ENCODE results near the gene FNDC3B.

Gene FNDC3B

DNA sequence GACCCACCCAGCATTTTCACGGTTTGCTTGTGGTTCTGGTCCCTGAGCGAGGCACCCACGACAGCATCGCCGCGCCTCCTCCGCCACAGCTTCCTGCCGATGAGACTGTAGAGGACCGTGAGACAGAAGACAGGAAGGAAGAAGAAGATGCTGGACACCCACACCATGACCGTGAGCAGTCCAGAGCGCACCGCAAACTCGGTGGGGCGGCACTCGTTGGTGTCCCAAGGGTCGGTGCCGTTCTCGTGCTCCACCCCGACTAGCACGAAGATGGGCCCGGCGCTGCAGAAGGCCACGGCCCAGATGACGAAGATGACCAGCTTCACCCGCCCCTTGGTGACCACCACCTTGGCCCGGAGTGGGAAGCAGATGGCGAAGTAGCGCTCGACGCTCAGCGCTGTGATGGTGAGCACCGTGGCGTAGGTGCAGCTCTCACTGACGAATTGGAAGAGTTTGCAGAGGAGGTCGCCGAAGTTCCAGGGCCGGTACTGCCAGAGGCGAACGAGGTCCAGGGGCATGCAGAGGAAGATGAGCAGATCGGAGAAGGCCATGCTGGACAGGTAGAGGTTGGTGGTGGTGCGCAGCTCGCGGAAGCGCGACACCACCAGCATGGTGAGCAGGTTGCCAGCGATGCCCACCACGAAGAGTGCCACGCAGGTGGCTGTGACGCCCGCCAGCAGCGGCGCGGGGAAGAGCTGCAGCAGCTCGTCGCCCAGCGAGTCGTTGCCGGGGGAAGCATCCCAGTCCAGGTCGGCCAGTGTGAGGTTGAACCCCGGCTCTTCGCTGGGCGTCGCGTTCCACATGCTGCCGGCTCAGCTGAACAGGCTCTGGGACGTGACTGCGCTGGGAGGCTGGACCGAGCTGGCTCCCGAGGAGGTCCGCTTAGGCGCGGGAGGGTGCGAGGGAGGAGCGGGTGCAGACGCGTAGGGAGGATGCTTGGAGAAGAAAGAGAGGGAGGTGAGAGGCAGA lies 408.5 kb downstream of the FNDC3B start, which contains the start of gene GHSR:
Gene GHSR (minus strand): TSS at position 846 of the 969 bp plus-strand sequence. CDS start 43 bp downstream, at position 803.
- DNase-seq = no peak

DNA sequence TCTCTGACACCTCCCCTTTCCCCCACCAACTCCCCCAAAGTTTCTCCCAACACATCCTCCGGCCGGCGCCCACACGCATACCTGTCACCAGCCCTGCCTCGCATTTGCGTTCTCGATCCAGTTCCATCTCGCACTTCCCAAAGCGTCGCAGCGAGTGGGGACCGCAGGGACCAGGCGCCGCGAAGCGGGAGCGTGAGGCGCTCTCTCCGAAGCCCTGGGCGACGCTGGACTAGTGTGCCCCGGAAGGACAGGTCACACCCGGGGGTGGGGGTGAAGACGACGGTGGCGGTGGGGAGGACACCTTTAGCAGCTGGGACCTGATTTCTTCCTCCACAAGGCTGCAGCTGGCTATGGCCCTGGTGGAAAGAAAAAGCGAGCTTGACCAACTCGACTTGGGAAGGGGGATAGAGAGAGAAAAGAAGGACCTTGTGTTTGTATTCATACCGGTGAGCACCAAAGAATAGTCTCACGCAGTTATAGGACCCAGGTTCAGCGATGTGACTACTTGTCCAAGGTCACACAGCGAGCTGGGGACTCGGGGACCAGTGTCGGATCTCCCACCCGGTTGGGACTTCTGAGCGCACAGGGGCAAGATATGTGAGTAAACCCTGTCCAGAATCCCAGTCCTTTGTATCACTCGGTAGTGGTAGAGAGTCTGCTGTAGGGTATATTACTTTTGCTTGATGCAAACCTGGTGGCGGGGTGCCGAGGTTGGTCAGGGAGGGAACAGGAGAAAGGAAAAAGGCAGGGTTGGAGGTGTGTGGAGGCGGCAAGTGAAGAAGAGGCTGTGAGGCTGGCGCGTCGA lies 409.5 kb downstream of the FNDC3B start:
- no peak for DNase-seq

DNA sequence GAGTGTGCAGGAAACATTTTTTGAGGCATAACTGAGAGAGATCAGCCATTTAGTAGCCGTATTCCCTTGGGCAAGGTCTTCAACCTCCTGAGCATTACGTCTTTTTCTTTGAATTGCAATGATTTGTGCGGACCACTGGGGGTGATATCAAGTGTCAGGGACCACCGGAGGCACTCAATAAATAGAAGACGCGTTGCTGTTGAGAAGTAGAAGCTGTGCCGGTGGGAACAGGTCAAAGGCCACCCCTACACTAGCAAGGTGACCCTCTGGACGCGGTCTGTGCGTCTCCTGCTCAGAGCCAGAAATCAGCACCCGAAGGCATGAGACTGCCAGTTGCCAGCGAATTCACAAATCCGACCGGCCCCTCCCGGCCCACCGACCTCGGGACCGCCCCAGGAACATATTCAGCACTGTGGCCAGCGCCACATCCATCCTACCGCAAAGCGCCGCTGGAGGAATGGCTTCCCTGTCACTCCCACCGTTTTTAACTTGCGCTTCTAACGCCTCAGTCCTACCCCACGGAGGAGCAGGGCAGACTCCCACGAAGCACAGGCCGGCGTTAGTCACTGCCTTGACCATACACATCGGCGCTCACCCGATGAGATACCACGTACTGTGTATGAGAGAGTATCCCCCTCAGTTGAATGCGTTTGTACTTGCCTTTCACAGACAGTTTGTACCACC lies 410.2 kb downstream of the FNDC3B start:
- no peak for DNase-seq
